Esophagus (tissue), 2 donors: Measurements from ENCODE around the gene PCNX2. TPM values are rescaled to one million over a fixed set of nuclear protein-coding genes. Genes with fewer than 3 reads are reported as not detected.
A peak's percentile ranks its signal among the peaks of the same experiment; 100 is the strongest.

Source experiments
- H3K27ac ChIP-seq, 2 donors: one replicate each; pipeline ENCODE4 v1.5.1; 2013; ENCODE audit warnings: low read depth in 2 of 2, mild to moderate bottlenecking in 2 of 2, inconsistent platforms in 1 of 2, low read length in 1 of 2, moderate library complexity in 1 of 2
- H3K27me3 ChIP-seq, 2 donors: one replicate each; pipeline ENCODE4 v1.6.1; 2013; ENCODE audit warnings: low read length in 2 of 2, control low read depth in 1 of 2, mild to moderate bottlenecking in 1 of 2; ENCODE audit not compliant: insufficient read depth in 2 of 2, control insufficient read depth in 1 of 2
- H3K36me3 ChIP-seq, 2 donors: one replicate each; pipeline ENCODE4 v1.6.1; 2013; ENCODE audit warnings: low read length in 1 of 2; ENCODE audit not compliant: control insufficient read depth in 2 of 2, insufficient read depth in 2 of 2
- H3K4me1 ChIP-seq, 2 donors: one replicate each; pipeline ENCODE4 v1.6.1; 2013; ENCODE audit warnings: low read length in 1 of 2; ENCODE audit not compliant: control insufficient read depth in 2 of 2, insufficient read depth in 2 of 2
- H3K4me3 ChIP-seq, 2 donors: one replicate each; pipeline ENCODE4 v1.5.1; 2013; ENCODE audit warnings: low read length in 2 of 2, mild to moderate bottlenecking in 2 of 2, low read depth in 1 of 2, moderate library complexity in 1 of 2
- H3K9me3 ChIP-seq, 2 donors: one replicate each; pipeline ENCODE4 v1.6.1; 2013; ENCODE audit warnings: mild to moderate bottlenecking in 2 of 2, low read depth in 1 of 2, low read length in 1 of 2, moderate library complexity in 1 of 2; ENCODE audit not compliant: control insufficient read depth in 2 of 2, insufficient read depth in 1 of 2
- WGBS, 2 donors: extraction: QIAGEN DNeasy Blood & Tissue Kit; methylation state at CpG; one replicate each; pipeline ENCODE4 v1.1.7; 2013; 5-methylcytosine and 5-hydroxymethylcytosine counted together
- polyA plus RNA-seq, 2 donors: library from polyadenylated mRNA; stranded (reverse); fragments of 200-250 nt; gene quantifications; one replicate each; pipeline ENCODE4 v1.2.3, GENCODE V29; 2013
- donor health status: healthy with polysubstance abuse.
- donor health status: Bipolar disorder and iron deficiency.

PCNX2 gene
- 1 to 10 TPM; 3.2 to 4.3 TPM for polyA plus RNA-seq

GRCh38 chr1:233295237-233295974, at the start of gene PCNX2:
TSS of gene PCNX2 (minus strand) at chr1:233295725. CDS start at chr1:233295478, 247 bp downstream.
- peak within 1 kb of the TSS; percentile 57 to 65 for H3K27ac ChIP-seq
- peak within 1 kb of the TSS; percentile 64 to 70 for H3K4me3 ChIP-seq
- H3K4me1 ChIP-seq: no peaks in the 10 kb centered on the region
- H3K36me3 ChIP-seq: no peaks in the 10 kb centered on the region
- H3K27me3 ChIP-seq: no peaks in the 10 kb centered on the region
- 1% methylated on average over 31 to 54 of the region's 54 CpGs for WGBS, 2 donors
- peaks cover 0 to 2% of the 10 kb centered on the region in 2 donors for H3K9me3 ChIP-seq

- whole genome bisulfite sequencing, 2 donors: 74 to 88% methylated on average over 1 of the region's 1 CpG
- Histone ChIP-seq H3K9me3 (no peaks in the 10 kb centered on the region), H3K27ac (no peak overlapping the region), H3K4me3 (no peak overlapping the region), H3K27me3 (no peaks in the 10 kb centered on the region), H3K36me3 (no peaks in the 10 kb centered on the region), H3K4me1 (no peaks in the 10 kb centered on the region)
Observed at GRCh38 chr1:233343262-233343661, 47.7 kb upstream of the PCNX2 start.

- Histone ChIP-seq H3K36me3 (no peaks in the 10 kb centered on the region), H3K27ac (no peak overlapping the region), H3K9me3 (no peaks in the 10 kb centered on the region), H3K4me3 (no peak overlapping the region), H3K4me1 (no peaks in the 10 kb centered on the region), H3K27me3 (no peaks in the 10 kb centered on the region)
Observed at GRCh38 chr1:233342086-233342485, 46.6 kb upstream of the PCNX2 start.

- H3K27me3 ChIP-seq: no peaks in the 10 kb centered on the region
- no peaks in the 10 kb centered on the region for H3K36me3 ChIP-seq
- H3K27ac ChIP-seq: no peak overlapping the region
- WGBS, 2 donors: 51 to 74% methylated on average over 4 of the region's 4 CpGs
- no peaks in the 10 kb centered on the region for H3K9me3 ChIP-seq
- H3K4me3 ChIP-seq: no peak overlapping the region
- no peaks in the 10 kb centered on the region for H3K4me1 ChIP-seq
Observed at GRCh38 chr1:233340966-233341516, 45.5 kb upstream of the PCNX2 start.

- 80 to 81% methylated on average over 3 of the region's 3 CpGs for WGBS, 2 donors
- no peak overlapping the region for H3K4me3 ChIP-seq
- no peaks in the 10 kb centered on the region for H3K9me3 ChIP-seq
- no peaks in the 10 kb centered on the region for H3K36me3 ChIP-seq
- H3K4me1 ChIP-seq: no peaks in the 10 kb centered on the region
- no peak overlapping the region for H3K27ac ChIP-seq
- no peaks in the 10 kb centered on the region for H3K27me3 ChIP-seq
Observed at GRCh38 chr1:233340031-233340555, 44.6 kb upstream of the PCNX2 start.

GRCh38 chr1:233338102-233338501, 42.6 kb upstream of the PCNX2 start:
- no peaks in the 10 kb centered on the region for H3K4me1 ChIP-seq
- no peak overlapping the region for H3K27ac ChIP-seq
- 89 to 93% methylated on average over 2 of the region's 2 CpGs for WGBS, 2 donors
- H3K27me3 ChIP-seq: no peaks in the 10 kb centered on the region
- H3K4me3 ChIP-seq: no peak overlapping the region
- no peaks in the 10 kb centered on the region for H3K36me3 ChIP-seq
- no peaks in the 10 kb centered on the region for H3K9me3 ChIP-seq

GRCh38 chr1:233337505-233337904, 42.0 kb upstream of the PCNX2 start:
- H3K36me3 ChIP-seq: no peaks in the 10 kb centered on the region
- no peaks in the 10 kb centered on the region for H3K9me3 ChIP-seq
- H3K4me3 ChIP-seq: no peak overlapping the region
- H3K27me3 ChIP-seq: no peaks in the 10 kb centered on the region
- WGBS, 2 donors: 67 to 84% methylated on average over 3 of the region's 3 CpGs
- H3K4me1 ChIP-seq: no peaks in the 10 kb centered on the region
- H3K27ac ChIP-seq: no peak overlapping the region

- Histone ChIP-seq H3K9me3 (no peaks in the 10 kb centered on the region), H3K27ac (no peak overlapping the region), H3K27me3 (no peaks in the 10 kb centered on the region), H3K4me3 (no peak overlapping the region), H3K36me3 (no peaks in the 10 kb centered on the region), H3K4me1 (no peaks in the 10 kb centered on the region)
- 76 to 84% methylated on average over 5 of the region's 5 CpGs for whole genome bisulfite sequencing, 2 donors
Observed at GRCh38 chr1:233336554-233337456, 41.3 kb upstream of the PCNX2 start.

- Histone ChIP-seq H3K4me3 (no peak overlapping the region), H3K4me1 (no peaks in the 10 kb centered on the region), H3K9me3 (no peaks in the 10 kb centered on the region), H3K36me3 (no peaks in the 10 kb centered on the region), H3K27ac (no peak overlapping the region), H3K27me3 (no peaks in the 10 kb centered on the region)
- 88 to 92% methylated on average over 7 of the region's 7 CpGs for WGBS, 2 donors
Observed at GRCh38 chr1:233334092-233334491, 38.6 kb upstream of the PCNX2 start.
